Measurements from ENCODE around the gene CDH2.

Gene CDH2

DNA sequence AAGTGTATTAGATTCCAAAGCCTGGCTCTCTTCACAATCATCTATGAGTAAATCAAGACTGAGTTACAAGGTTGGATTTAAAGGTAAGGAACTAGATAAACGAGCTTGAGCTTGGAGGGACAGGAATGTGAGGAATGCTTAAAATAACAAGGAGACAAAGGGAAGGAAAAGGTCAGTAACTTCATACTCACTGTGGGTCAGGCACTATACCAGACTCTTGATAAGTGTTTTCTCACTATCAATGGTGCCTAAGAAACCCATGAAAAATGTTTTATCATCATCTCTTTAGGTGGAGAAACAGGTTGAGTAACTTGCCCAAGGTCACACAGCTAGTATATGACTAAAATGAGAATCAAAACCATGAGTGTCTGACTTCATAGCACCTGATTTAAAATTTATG is 212.1 kb downstream of the CDH2 start:
- Histone ChIP-seq H3K27me3 (replicated peaks; ENCODE audit: control insufficient read depth, insufficient read depth, low read length, poor library complexity, severe bottlenecking) (no peaks in the 10 kb centered on the region), H3K27ac (ENCODE audit: insufficient read depth, low read length, poor library complexity, severe bottlenecking) (no peak overlapping the region), H3K4me1 (ENCODE audit: control insufficient read depth, insufficient read depth, low read length, poor library complexity, severe bottlenecking) (no peaks in the 10 kb centered on the region), H3K9me3 (ENCODE audit: control insufficient read depth, low read length) (no peaks in the 10 kb centered on the region), H3K36me3 (ENCODE audit: control insufficient read depth, insufficient read depth, low read length) (no peaks in the 10 kb centered on the region), H3K4me3 (ENCODE audit: insufficient read depth, low read depth, low read length, poor library complexity, severe bottlenecking) (no peak overlapping the region)
- DNase-seq: no peak

DNA sequence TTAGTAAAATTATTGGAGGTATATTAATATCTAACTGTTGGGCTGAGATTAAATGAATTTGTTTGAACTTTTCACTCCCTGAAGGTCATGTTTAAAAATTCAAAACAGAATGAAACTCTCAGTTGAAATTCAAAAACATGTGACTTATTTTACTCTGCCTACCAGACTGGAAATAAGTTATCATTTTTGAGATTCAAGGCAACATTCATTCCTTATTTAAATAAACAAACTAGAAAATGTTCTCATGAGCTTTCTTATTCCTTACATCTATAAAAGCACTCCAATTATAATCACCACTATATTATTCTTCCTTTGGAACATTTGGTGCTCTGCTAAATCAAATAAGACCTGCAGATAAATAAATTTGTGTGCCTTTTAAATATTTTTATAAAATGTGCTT is 217.8 kb downstream of the CDH2 start:
- no peaks in the 10 kb centered on the region for H3K36me3 ChIP-seq (ENCODE audit: control insufficient read depth, insufficient read depth, low read length)
- DNase-seq: no peak
- H3K4me3 ChIP-seq (ENCODE audit: insufficient read depth, low read depth, low read length, poor library complexity, severe bottlenecking): no peak overlapping the region
- no peaks in the 10 kb centered on the region for H3K9me3 ChIP-seq (ENCODE audit: control insufficient read depth, low read length)
- H3K27me3 ChIP-seq (replicated peaks; ENCODE audit: control insufficient read depth, insufficient read depth, low read length, poor library complexity, severe bottlenecking): no peaks in the 10 kb centered on the region
- no peak overlapping the region for H3K27ac ChIP-seq (ENCODE audit: insufficient read depth, low read length, poor library complexity, severe bottlenecking)
- no peaks in the 10 kb centered on the region for H3K4me1 ChIP-seq (ENCODE audit: control insufficient read depth, insufficient read depth, low read length, poor library complexity, severe bottlenecking)

DNA sequence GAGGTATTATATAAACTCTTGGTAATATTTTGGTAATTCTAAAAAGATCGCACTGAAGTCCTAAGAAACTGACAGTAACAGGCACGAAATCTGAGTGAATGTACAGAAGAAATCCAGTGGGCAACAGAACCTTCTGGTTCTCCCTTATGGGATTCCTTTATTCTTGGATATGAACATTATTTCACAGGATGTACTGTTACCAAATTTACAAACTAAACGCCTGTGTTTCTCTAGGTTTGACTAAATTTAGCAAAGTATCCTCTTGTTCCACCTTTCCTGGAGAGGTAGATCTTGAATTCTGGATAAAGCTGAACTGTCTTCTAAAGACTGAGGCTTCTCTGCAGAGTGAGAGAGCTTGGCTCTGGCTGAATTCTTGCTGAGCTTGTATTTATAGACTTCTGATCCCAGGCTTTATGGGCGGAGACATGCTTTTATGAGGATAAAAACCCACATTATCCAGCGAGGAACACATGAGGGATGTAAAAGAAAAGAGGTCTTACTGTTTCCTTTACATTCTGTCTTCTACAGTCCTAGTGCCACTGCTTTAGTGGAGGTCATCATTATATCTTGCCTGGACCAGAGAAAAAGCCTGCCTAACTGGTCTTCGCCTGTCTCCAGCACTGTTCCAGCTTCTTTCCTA is 220.8 kb downstream of the CDH2 start:
- DNase-seq: no peak
- Histone ChIP-seq H3K9me3 (ENCODE audit: control insufficient read depth, low read length) (no peaks in the 10 kb centered on the region), H3K27ac (ENCODE audit: insufficient read depth, low read length, poor library complexity, severe bottlenecking) (no peak overlapping the region), H3K4me3 (ENCODE audit: insufficient read depth, low read depth, low read length, poor library complexity, severe bottlenecking) (no peak overlapping the region), H3K4me1 (ENCODE audit: control insufficient read depth, insufficient read depth, low read length, poor library complexity, severe bottlenecking) (no peaks in the 10 kb centered on the region), H3K27me3 (replicated peaks; ENCODE audit: control insufficient read depth, insufficient read depth, low read length, poor library complexity, severe bottlenecking) (no peaks in the 10 kb centered on the region), H3K36me3 (ENCODE audit: control insufficient read depth, insufficient read depth, low read length) (no peaks in the 10 kb centered on the region)

DNA sequence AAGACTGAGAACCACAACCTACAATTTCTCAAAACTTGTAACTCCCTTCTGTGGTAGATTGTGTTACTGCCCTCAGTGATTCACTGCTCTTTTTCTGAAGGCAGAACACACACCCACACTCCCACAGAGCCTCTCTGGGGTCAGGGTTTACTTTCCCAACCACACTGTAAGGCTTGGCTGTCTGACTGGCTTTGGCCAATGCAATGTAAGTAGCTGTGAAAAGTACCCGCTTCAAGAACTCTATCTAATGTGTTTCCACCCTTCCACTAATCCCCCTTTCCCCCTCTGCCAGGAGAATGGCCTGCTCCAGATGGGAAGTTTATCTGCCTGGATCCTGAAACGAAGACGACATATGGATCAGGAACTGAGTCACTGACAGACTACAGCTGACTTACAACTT is 222.7 kb downstream of the CDH2 start:
- no peaks in the 10 kb centered on the region for H3K9me3 ChIP-seq (ENCODE audit: control insufficient read depth, low read length)
- H3K36me3 ChIP-seq (ENCODE audit: control insufficient read depth, insufficient read depth, low read length): no peaks in the 10 kb centered on the region
- no peaks in the 10 kb centered on the region for H3K4me1 ChIP-seq (ENCODE audit: control insufficient read depth, insufficient read depth, low read length, poor library complexity, severe bottlenecking)
- no peak overlapping the region for H3K4me3 ChIP-seq (ENCODE audit: insufficient read depth, low read depth, low read length, poor library complexity, severe bottlenecking)
- DNase-seq: no peak
- H3K27me3 ChIP-seq (replicated peaks; ENCODE audit: control insufficient read depth, insufficient read depth, low read length, poor library complexity, severe bottlenecking): no peaks in the 10 kb centered on the region
- H3K27ac ChIP-seq (ENCODE audit: insufficient read depth, low read length, poor library complexity, severe bottlenecking): no peak overlapping the region

DNA sequence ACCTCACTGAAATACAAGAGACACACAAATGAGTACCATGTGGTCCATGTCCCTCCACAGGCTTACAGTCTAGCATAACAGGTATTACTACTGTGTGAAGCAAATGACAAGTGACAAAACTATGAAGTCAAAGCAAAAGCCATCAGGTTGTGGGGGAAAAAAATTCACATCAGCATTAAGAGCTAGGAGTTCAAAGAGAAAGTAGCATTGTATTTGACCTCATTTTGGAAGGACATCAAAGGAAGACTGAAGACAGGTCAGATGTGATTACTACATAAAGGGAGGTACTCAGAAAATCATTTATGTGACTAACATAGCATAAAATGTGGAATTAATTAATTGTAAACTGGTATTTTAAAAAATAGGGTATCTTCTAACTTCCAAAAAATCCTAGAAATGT is 224.2 kb downstream of the CDH2 start:
- no peak for DNase-seq
- no peaks in the 10 kb centered on the region for H3K4me1 ChIP-seq (ENCODE audit: control insufficient read depth, insufficient read depth, low read length, poor library complexity, severe bottlenecking)

DNA sequence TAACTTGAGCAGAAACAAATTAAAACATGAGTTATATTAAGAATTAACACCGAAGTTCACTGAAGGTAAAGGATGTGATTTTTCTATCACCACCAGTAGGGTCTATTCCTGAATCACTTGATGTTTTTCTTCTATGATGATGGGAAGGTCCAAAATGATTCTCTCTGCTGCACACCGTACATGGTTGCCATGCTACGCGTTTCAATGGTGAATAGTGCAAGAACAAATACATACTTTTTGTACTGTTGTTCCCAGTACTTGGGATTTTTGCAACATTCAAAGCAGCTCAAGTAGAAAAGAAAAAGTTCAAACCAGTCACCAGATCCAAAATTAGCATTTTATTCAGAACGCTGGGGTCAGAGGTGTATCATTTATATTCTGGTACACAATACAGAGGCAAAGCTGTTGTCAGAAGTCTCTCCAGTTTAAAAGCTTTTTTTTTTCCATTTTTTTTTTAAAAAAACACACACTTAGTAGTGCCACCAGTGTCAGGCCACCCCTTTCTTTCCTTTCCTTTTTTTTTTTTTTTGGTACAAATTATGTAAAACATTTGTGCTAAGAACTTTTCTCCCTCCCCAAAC is 226.2 kb downstream of the CDH2 start:
- Histone ChIP-seq H3K9me3 (ENCODE audit: control insufficient read depth, low read length) (no peaks in the 10 kb centered on the region), H3K36me3 (ENCODE audit: control insufficient read depth, insufficient read depth, low read length) (no peaks in the 10 kb centered on the region), H3K4me3 (ENCODE audit: insufficient read depth, low read depth, low read length, poor library complexity, severe bottlenecking) (no peak overlapping the region), H3K27ac (ENCODE audit: insufficient read depth, low read length, poor library complexity, severe bottlenecking) (no peak overlapping the region), H3K27me3 (replicated peaks; ENCODE audit: control insufficient read depth, insufficient read depth, low read length, poor library complexity, severe bottlenecking) (no peaks in the 10 kb centered on the region), H3K4me1 (ENCODE audit: control insufficient read depth, insufficient read depth, low read length, poor library complexity, severe bottlenecking) (no peaks in the 10 kb centered on the region)
- DNase-seq: no peak

More for the DNA sequence above, 224.2 kb downstream of the CDH2 start:
- Histone ChIP-seq H3K27ac (ENCODE audit: insufficient read depth, low read length, poor library complexity, severe bottlenecking) (no peak overlapping the region), H3K27me3 (replicated peaks; ENCODE audit: control insufficient read depth, insufficient read depth, low read length, poor library complexity, severe bottlenecking) (no peaks in the 10 kb centered on the region), H3K4me3 (ENCODE audit: insufficient read depth, low read depth, low read length, poor library complexity, severe bottlenecking) (no peak overlapping the region), H3K9me3 (ENCODE audit: control insufficient read depth, low read length) (no peaks in the 10 kb centered on the region), H3K36me3 (ENCODE audit: control insufficient read depth, insufficient read depth, low read length) (no peaks in the 10 kb centered on the region)

DNA sequence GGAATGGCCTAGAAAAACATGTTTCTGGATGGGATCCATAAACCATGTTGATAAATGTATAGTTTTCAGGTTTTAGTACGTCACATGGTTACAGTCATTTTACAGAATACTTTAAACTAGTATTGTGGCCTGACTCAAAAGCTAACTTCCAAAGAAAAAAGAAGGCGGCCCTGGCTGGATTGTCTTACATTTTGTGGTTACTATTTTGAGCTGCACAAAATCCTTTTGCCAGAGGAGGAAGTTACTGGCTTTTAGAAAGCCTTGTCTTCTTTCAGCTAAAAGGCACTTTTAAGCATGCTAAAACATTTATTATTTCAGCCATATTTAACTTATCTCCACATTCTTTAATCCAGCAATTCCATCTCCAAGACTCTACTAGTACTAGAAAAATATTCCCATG is 227.9 kb downstream of the CDH2 start:
- Histone ChIP-seq H3K9me3 (ENCODE audit: control insufficient read depth, low read length) (no peaks in the 10 kb centered on the region), H3K4me3 (ENCODE audit: insufficient read depth, low read depth, low read length, poor library complexity, severe bottlenecking) (no peak overlapping the region), H3K4me1 (ENCODE audit: control insufficient read depth, insufficient read depth, low read length, poor library complexity, severe bottlenecking) (no peaks in the 10 kb centered on the region), H3K27ac (ENCODE audit: insufficient read depth, low read length, poor library complexity, severe bottlenecking) (no peak overlapping the region), H3K27me3 (replicated peaks; ENCODE audit: control insufficient read depth, insufficient read depth, low read length, poor library complexity, severe bottlenecking) (no peaks in the 10 kb centered on the region), H3K36me3 (ENCODE audit: control insufficient read depth, insufficient read depth, low read length) (no peaks in the 10 kb centered on the region)
- DNase-seq: no peak

DNA sequence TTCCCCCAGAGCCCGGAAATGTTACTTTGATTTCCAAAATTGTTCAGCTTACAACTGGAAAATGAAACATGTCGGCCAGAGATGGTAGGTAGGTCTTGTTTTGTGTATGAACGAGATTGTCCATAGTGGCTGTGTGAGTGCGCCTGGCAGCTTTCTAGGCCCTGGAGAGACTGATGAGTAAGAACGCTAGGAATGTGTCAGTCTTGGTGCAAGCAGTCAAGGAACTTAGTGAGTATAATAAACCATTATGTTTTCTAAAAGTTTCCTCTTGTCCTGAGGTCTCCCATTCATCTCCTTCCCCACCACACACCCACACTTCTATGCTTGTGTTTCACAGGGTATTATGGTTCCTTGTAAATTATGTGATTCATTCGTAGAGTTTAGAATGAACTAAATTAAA is 234.2 kb downstream of the CDH2 start:
- Histone ChIP-seq H3K9me3 (ENCODE audit: control insufficient read depth, low read length) (no peaks in the 10 kb centered on the region), H3K27ac (ENCODE audit: insufficient read depth, low read length, poor library complexity, severe bottlenecking) (no peak overlapping the region), H3K4me1 (ENCODE audit: control insufficient read depth, insufficient read depth, low read length, poor library complexity, severe bottlenecking) (no peaks in the 10 kb centered on the region), H3K36me3 (ENCODE audit: control insufficient read depth, insufficient read depth, low read length) (no peaks in the 10 kb centered on the region), H3K4me3 (ENCODE audit: insufficient read depth, low read depth, low read length, poor library complexity, severe bottlenecking) (no peak overlapping the region), H3K27me3 (replicated peaks; ENCODE audit: control insufficient read depth, insufficient read depth, low read length, poor library complexity, severe bottlenecking) (no peaks in the 10 kb centered on the region)
- DNase-seq: no peak

DNA sequence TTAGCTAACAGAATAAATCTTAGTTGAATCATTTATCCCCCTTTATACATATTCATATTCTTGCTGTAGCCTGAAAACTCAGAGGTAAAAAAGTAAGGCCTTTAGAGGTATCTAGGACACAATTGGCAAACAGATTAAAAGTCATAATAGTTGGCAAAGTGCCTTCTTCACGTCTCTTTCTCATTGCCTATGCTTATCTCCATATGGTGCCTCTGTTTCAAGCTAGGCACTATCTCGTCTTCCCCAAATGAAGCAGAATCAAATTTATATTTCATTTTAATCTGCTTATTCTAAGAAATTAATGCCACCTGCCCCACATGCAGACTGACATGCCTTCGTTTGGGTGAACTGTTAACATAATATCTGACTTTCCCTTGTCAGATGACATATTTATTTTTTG is 245.4 kb downstream of the CDH2 start:
- DNase-seq: no peak

DNA sequence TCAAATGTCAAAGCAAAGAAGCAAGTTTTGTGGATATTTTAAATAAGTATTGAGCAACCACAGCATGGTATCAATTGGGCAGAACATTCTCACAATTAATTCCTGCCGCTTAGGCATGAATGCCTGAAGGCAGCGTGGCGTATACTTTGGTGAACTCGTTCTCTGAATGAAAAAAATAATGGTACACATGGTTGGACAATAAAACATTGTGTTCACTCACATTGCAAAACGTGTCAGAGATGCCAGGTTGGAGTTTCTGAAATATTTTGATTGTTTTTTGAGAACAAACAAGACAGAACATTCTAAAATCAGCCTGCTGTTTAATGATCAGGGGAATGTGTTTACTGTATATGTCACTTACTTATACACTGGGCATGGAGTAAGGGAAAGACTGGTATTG is 254.2 kb downstream of the CDH2 start:
- Histone ChIP-seq H3K27ac (ENCODE audit: insufficient read depth, low read length, poor library complexity, severe bottlenecking) (no peak overlapping the region), H3K36me3 (ENCODE audit: control insufficient read depth, insufficient read depth, low read length) (no peaks in the 10 kb centered on the region), H3K27me3 (replicated peaks; ENCODE audit: control insufficient read depth, insufficient read depth, low read length, poor library complexity, severe bottlenecking) (no peaks in the 10 kb centered on the region), H3K4me1 (ENCODE audit: control insufficient read depth, insufficient read depth, low read length, poor library complexity, severe bottlenecking) (no peaks in the 10 kb centered on the region), H3K9me3 (ENCODE audit: control insufficient read depth, low read length) (no peaks in the 10 kb centered on the region), H3K4me3 (ENCODE audit: insufficient read depth, low read depth, low read length, poor library complexity, severe bottlenecking) (no peak overlapping the region)
- no peak for DNase-seq

More for the DNA sequence above, 245.4 kb downstream of the CDH2 start:
- Histone ChIP-seq H3K4me3 (ENCODE audit: insufficient read depth, low read depth, low read length, poor library complexity, severe bottlenecking) (no peak overlapping the region), H3K27ac (ENCODE audit: insufficient read depth, low read length, poor library complexity, severe bottlenecking) (no peak overlapping the region), H3K4me1 (ENCODE audit: control insufficient read depth, insufficient read depth, low read length, poor library complexity, severe bottlenecking) (no peaks in the 10 kb centered on the region), H3K27me3 (replicated peaks; ENCODE audit: control insufficient read depth, insufficient read depth, low read length, poor library complexity, severe bottlenecking) (no peaks in the 10 kb centered on the region), H3K36me3 (ENCODE audit: control insufficient read depth, insufficient read depth, low read length) (no peaks in the 10 kb centered on the region), H3K9me3 (ENCODE audit: control insufficient read depth, low read length) (no peaks in the 10 kb centered on the region)
